IMR-90 (cell line): ENCODE data around the gene IRAK1. TPM values are rescaled to one million over a fixed set of nuclear protein-coding genes. Genes with fewer than 3 reads are reported as not detected.

Experiments
- ATAC-seq: fragments of 200-7000 bp; cut with Tn5 transposase; 2 replicates; pipeline ENCODE4 v1.9.1; 2020; ENCODE audit warnings: low read depth, mild to moderate bottlenecking, moderate library complexity
- BruUV-seq: library from RNA; stranded (reverse); fragments of 400-500 nt; replicated peaks from 2 replicates; lab custom pipeline; 2021; lab: Mats Ljungman, UMichigan
- CTCF ChIA-PET: fragments of 300-600 bp; formaldehyde crosslinking; extraction: SDS; loops from one replicate; lab custom pipeline; 2021; ENCODE audit warnings: antibody characterized with exemption; lab: Yijun Ruan, JAX
- POLR2A ChIA-PET: fragments of 300-600 bp; sonication (Branson Sonifier 250); formaldehyde crosslinking; loops from one replicate; lab custom pipeline; 2022; ENCODE audit warnings: antibody characterized with exemption; ENCODE audit not compliant: unreplicated experiment; lab: Charles Lee
- DNase-seq: peaks from one replicate; pipeline ENCODE4 v3.0.0; 2013
- H2AFZ ChIP-seq: replicated peaks from 2 replicates; pipeline ENCODE3; 2013; ENCODE audit warnings: low read length, mild to moderate bottlenecking; ENCODE audit not compliant: poor library complexity
- H2AK5ac ChIP-seq: 2 replicates; pipeline ENCODE4 v1.6.1; 2013; ENCODE audit warnings: low read depth, low read length, inconsistent platforms
- H2AK9ac ChIP-seq: replicated peaks from 2 replicates; pipeline ENCODE3; 2013; ENCODE audit warnings: mild to moderate bottlenecking, low read depth, low read length, moderate library complexity; ENCODE audit not compliant: poor library complexity
- H2BK120ac ChIP-seq: 2 replicates; pipeline ENCODE4 v1.6.1; 2013; ENCODE audit warnings: low read depth, low read length, inconsistent platforms
- H2BK15ac ChIP-seq: 3 replicates; pipeline ENCODE4 v1.6.1; 2013; ENCODE audit warnings: low read depth, low read length, inconsistent platforms
- H2BK20ac ChIP-seq: 2 replicates; pipeline ENCODE4 v1.6.1; 2013; ENCODE audit warnings: low read depth, mild to moderate bottlenecking, inconsistent platforms, low read length, moderate library complexity
- H2BK5ac ChIP-seq: 2 replicates; pipeline ENCODE4 v1.6.1; 2013; ENCODE audit warnings: mild to moderate bottlenecking, low read depth, low read length, inconsistent platforms; ENCODE audit not compliant: poor library complexity, severe bottlenecking
- H3K14ac ChIP-seq: replicated peaks from 2 replicates; pipeline ENCODE4 v1.6.1; 2013; ENCODE audit warnings: low read depth, low read length, inconsistent platforms
- H3K18ac ChIP-seq: 2 replicates; pipeline ENCODE4 v1.6.1; 2013; ENCODE audit warnings: low read depth, low read length, control low read depth
- H3K23ac ChIP-seq: 2 replicates; pipeline ENCODE4 v1.6.1; 2013; ENCODE audit warnings: low read depth, low read length, inconsistent platforms
- H3K27ac ChIP-seq: 2 replicates; pipeline ENCODE4 v1.5.1; 2013; ENCODE audit warnings: mild to moderate bottlenecking, control low read depth, low read length; ENCODE audit not compliant: insufficient read depth
- H3K27me3 ChIP-seq: 2 replicates; pipeline ENCODE4 v1.6.1; 2013; ENCODE audit warnings: low read length; ENCODE audit not compliant: control insufficient read depth, insufficient read depth
- H3K36me3 ChIP-seq: 2 replicates; pipeline ENCODE4 v1.6.1; 2013; ENCODE audit warnings: low read length, mixed read lengths; ENCODE audit not compliant: control insufficient read depth, insufficient read depth
- H3K4ac ChIP-seq: 2 replicates; pipeline ENCODE4 v1.6.1; 2013; ENCODE audit warnings: low read depth, low read length, inconsistent platforms
- H3K4me1 ChIP-seq: 2 replicates; pipeline ENCODE4 v1.6.1; 2013; ENCODE audit warnings: low read length, mixed read lengths; ENCODE audit not compliant: control insufficient read depth, insufficient read depth
- H3K4me2 ChIP-seq: 2 replicates; pipeline ENCODE4 v1.6.1; 2013; ENCODE audit warnings: low read depth, mild to moderate bottlenecking, control low read depth, low read length, moderate library complexity
- H3K4me3 ChIP-seq: 2 replicates; pipeline ENCODE4 v1.5.1; 2013; ENCODE audit warnings: low read depth, mild to moderate bottlenecking, control low read depth, low read length, moderate library complexity; ENCODE audit not compliant: insufficient read depth
- H3K56ac ChIP-seq: 2 replicates; pipeline ENCODE4 v1.6.1; 2013; ENCODE audit warnings: low read length, inconsistent platforms; ENCODE audit not compliant: insufficient read depth; ENCODE audit errors: extremely low read depth
- H3K79me1 ChIP-seq, 2 experiments: 2 replicates each; pipeline ENCODE4 v1.6.1; 2013; ENCODE audit warnings: low read length in 2 of 2, inconsistent platforms in 1 of 2, low read depth in 1 of 2
- H3K9ac ChIP-seq: 2 replicates; pipeline ENCODE4 v1.6.1; 2013; ENCODE audit warnings: low read depth, low read length, control low read depth
- H3K9me1 ChIP-seq: 2 replicates; pipeline ENCODE4 v1.6.1; 2013; ENCODE audit warnings: low read length, inconsistent platforms; ENCODE audit not compliant: insufficient read depth
- H3K9me3 ChIP-seq: 2 replicates; pipeline ENCODE4 v1.6.1; 2013; ENCODE audit warnings: low read length; ENCODE audit not compliant: control insufficient read depth, insufficient read depth
- H4K20me1 ChIP-seq: 2 replicates; pipeline ENCODE4 v1.6.1; 2013; ENCODE audit warnings: low read length, inconsistent platforms; ENCODE audit not compliant: insufficient read depth
- H4K5ac ChIP-seq: 2 replicates; pipeline ENCODE4 v1.6.1; 2013; ENCODE audit warnings: mild to moderate bottlenecking, low read depth, low read length, control low read depth
- H4K8ac ChIP-seq, 2 experiments: 2 replicates each; pipeline ENCODE4 v1.6.1; 2013; ENCODE audit warnings: low read depth in 2 of 2, low read length in 2 of 2, control low read depth in 1 of 2, inconsistent platforms in 1 of 2
- H4K91ac ChIP-seq: 2 replicates; pipeline ENCODE4 v1.6.1; 2013; ENCODE audit warnings: low read depth, low read length, inconsistent platforms; ENCODE audit not compliant: insufficient read depth
- BHLHE40 ChIP-seq: fragments of 150-350 bp; IDR thresholded peaks from 2 replicates; pipeline ENCODE4 v1.6.1; 2016; ENCODE audit warnings: mild to moderate bottlenecking, low read depth, low read length
- CEBPB ChIP-seq: IDR thresholded peaks from 2 replicates; pipeline ENCODE4 v1.6.1; 2012; ENCODE audit warnings: low read depth, low read length, improper control_type of control experiment
- CHD1 ChIP-seq: IDR thresholded peaks from 2 replicates; pipeline ENCODE4 v1.6.1; 2012; ENCODE audit warnings: low read depth, low read length, improper control_type of control experiment
- CTCF ChIP-seq: conservative IDR thresholded peaks from 2 replicates; pipeline ENCODE4 v1.5.1; 2012; ENCODE audit warnings: mild to moderate bottlenecking, low read depth, low read length, improper control_type of control experiment
- FOS ChIP-seq: fragments of 150-350 bp; IDR thresholded peaks from 2 replicates; pipeline ENCODE4 v1.6.1; 2016; ENCODE audit warnings: low read depth, low read length
- MAFK ChIP-seq: IDR thresholded peaks from 2 replicates; pipeline ENCODE4 v1.6.1; 2012; ENCODE audit warnings: low read depth, low read length, improper control_type of control experiment
- MAZ ChIP-seq: IDR thresholded peaks from 2 replicates; pipeline ENCODE4 v1.6.1; 2012; ENCODE audit warnings: low read depth, mild to moderate bottlenecking, low read length, improper control_type of control experiment, moderate library complexity, borderline replicate concordance
- MXI1 ChIP-seq: IDR thresholded peaks from 2 replicates; pipeline ENCODE4 v1.6.1; 2012; ENCODE audit warnings: low read depth, mild to moderate bottlenecking, low read length, moderate library complexity, borderline replicate concordance
- NFE2L2 ChIP-seq: fragments of 150-350 bp; IDR thresholded peaks from 2 replicates; pipeline ENCODE4 v1.6.1; 2016; ENCODE audit warnings: low read depth, mild to moderate bottlenecking, low read length
- POLR2A ChIP-seq: IDR thresholded peaks from 2 replicates; pipeline ENCODE4 v1.6.1; 2012; ENCODE audit warnings: mild to moderate bottlenecking, low read depth, low read length
- RAD21 ChIP-seq: IDR thresholded peaks from 2 replicates; pipeline ENCODE4 v1.6.1; 2012; ENCODE audit warnings: low read length, improper control_type of control experiment
- RCOR1 ChIP-seq: IDR thresholded peaks from 2 replicates; pipeline ENCODE4 v1.6.1; 2012; ENCODE audit warnings: mild to moderate bottlenecking, low read length, improper control_type of control experiment; ENCODE audit not compliant: insufficient replicate concordance
- RFX5 ChIP-seq: IDR thresholded peaks from 2 replicates; pipeline ENCODE4 v1.8.0; 2012; ENCODE audit warnings: low read depth, mild to moderate bottlenecking, low read length, moderate library complexity
- SMC3 ChIP-seq: fragments of 150-350 bp; IDR thresholded peaks from 2 replicates; pipeline ENCODE4 v1.6.1; 2016; ENCODE audit warnings: low read depth, mild to moderate bottlenecking, antibody characterized with exemption, low read length, moderate library complexity
- USF2 ChIP-seq: fragments of 150-350 bp; IDR thresholded peaks from 2 replicates; pipeline ENCODE4 v1.6.1; 2017; ENCODE audit warnings: mild to moderate bottlenecking, antibody characterized with exemption, low read length, low read depth
- WGBS, 2 experiments: methylation state at CpG; one replicate each; pipeline versions ENCODE4 v1.1.5 to v1.1.7; 2013; ENCODE audit warnings: missing lambda C conversion rate in 2 of 2; ENCODE audit not compliant: insufficient read length in 1 of 2; ENCODE audit errors: extremely low coverage in 2 of 2; 5-methylcytosine and 5-hydroxymethylcytosine counted together
- dilution Hi-C: fragments of 300-500 bp; cut with HindIII; formaldehyde crosslinking; loops from one replicate; pipeline ENCODE4 v1.14.3; 2018; ENCODE audit warnings: low sequenced_read_pairs; ENCODE audit not compliant: unreplicated experiment
- in situ Hi-C: fragments of 300-500 bp; cut with MboI; formaldehyde crosslinking; loops from 3 replicates; pipeline ENCODE4 v1.14.3; 2019; ENCODE audit warnings: low sequenced_read_pairs, inconsistent platforms, mixed read lengths
- intact Hi-C: fragments of 100-400 bp; cut with micrococcal nuclease; formaldehyde crosslinking; loops from 2 replicates; pipeline ENCODE4 v1.10.0; 2022
- polyA plus RNA-seq, 3 experiments: library from polyadenylated mRNA; depleted of rRNA; stranded (reverse); fragments of >200 nt; gene quantifications; 2 replicates each; pipeline ENCODE4 v1.2.3, GENCODE V29; 2012; ENCODE audit warnings: low replicate concordance in 1 of 3
- total RNA-seq: library from RNA; depleted of rRNA; stranded (reverse); fragments of >200 nt; gene quantifications from 2 replicates; pipeline ENCODE4 v1.2.3, GENCODE V29; 2012
- TF ChIP-seq, protein P1 (sequence below): fragments of 150-350 bp; IDR thresholded peaks from 2 replicates; pipeline ENCODE4 v1.6.1; 2016; ENCODE audit warnings: low read depth, mild to moderate bottlenecking, low read length, moderate library complexity, borderline replicate concordance

IRAK1 gene
- total and polyA plus RNA-seq, 2 of the 4 experiments (the other 2 are of a cell fraction) = 33.3 to 50.2 TPM

DNA sequence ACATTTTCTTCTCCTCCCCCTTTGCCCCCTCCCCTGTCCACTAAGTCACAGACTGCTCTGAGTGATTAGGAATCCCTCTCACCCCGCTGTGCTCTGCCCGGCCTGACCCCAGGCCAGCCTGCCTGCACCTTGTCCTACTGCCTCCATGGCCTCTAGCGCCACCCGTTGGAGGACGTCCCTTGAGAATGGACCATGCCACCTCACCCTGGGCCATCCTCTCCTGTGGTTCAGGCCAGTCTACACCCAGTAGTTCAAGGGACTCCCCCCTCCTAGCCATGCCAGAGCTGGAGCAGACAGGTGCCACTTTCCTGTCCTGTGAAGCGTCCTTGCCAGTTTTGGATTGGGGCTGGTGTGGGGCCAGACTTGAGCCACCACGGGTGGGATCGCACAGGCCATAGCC, 9.7 kb upstream of the IRAK1 start:
- no peak overlapping the region for H3K18ac ChIP-seq
- H2AK9ac ChIP-seq = no peak overlapping the region
- no peak overlapping the region for H3K23ac ChIP-seq
- H3K36me3 ChIP-seq = peaks cover 18% of the 10 kb centered on the region
- intact Hi-C loops = no loop called here
- H2BK5ac ChIP-seq = no peak overlapping the region
- H2AK5ac ChIP-seq = no peak overlapping the region
- no peak overlapping the region for H3K14ac ChIP-seq
- H3K56ac ChIP-seq = no peak overlapping the region
- H3K79me1 ChIP-seq = peaks cover 18 to 22% of the 10 kb centered on the region in 2 experiments; a peak in 3 of 4 replicates
- H3K27ac ChIP-seq = no peak overlapping the region
- dilution Hi-C loops = no loop called here
- no peak for TF ChIP-seq MAFK
- TF ChIP-seq RCOR1 = no peak
- TF ChIP-seq RFX5 = no peak
- no peak for TF ChIP-seq NFE2L2
- TF ChIP-seq USF2 = no peak
- no peak for TF ChIP-seq CTCF
- TF ChIP-seq FOS = no peak
- no peak for TF ChIP-seq CHD1
- no peak for TF ChIP-seq RAD21
- TF ChIP-seq MXI1 = no peak
- TF ChIP-seq SMC3 = no peak
- no peak for TF ChIP-seq MAZ
- TF ChIP-seq CEBPB = no peak
- TF ChIP-seq, protein P1, sequence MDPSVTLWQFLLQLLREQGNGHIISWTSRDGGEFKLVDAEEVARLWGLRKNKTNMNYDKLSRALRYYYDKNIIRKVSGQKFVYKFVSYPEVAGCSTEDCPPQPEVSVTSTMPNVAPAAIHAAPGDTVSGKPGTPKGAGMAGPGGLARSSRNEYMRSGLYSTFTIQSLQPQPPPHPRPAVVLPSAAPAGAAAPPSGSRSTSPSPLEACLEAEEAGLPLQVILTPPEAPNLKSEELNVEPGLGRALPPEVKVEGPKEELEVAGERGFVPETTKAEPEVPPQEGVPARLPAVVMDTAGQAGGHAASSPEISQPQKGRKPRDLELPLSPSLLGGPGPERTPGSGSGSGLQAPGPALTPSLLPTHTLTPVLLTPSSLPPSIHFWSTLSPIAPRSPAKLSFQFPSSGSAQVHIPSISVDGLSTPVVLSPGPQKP = no peak
- no peak for TF ChIP-seq POLR2A
- TF ChIP-seq BHLHE40 = no peak
- no peak overlapping the region for H2AFZ ChIP-seq
- no peak overlapping the region for H4K91ac ChIP-seq
- BruUV-seq = no TSS peak
- ATAC-seq = no peak
- no peak overlapping the region for H3K4me3 ChIP-seq
- ChIA-PET CTCF (no interaction called here), POLR2A (interaction anchor here (0.6 kb wide), 1 partner anchor 10 kb away, joined by 3 read pairs; the partner anchor contains the start of gene IRAK1)
- no peaks in the 10 kb centered on the region for H3K4me1 ChIP-seq
- H2BK20ac ChIP-seq = no peak overlapping the region
- in situ Hi-C loops = no loop called here
- H4K8ac ChIP-seq = no peak overlapping the region
- H4K20me1 ChIP-seq = peaks cover 21% of the 10 kb centered on the region
- H4K5ac ChIP-seq = no peak overlapping the region
- no peak overlapping the region for H3K9ac ChIP-seq
- H3K4me2 ChIP-seq = no peak overlapping the region
- H3K9me1 ChIP-seq = peaks cover 8% of the 10 kb centered on the region; the same call in 1 of the 2 replicates
- WGBS, 2 experiments = 64% methylated on average over 2 of the region's 8 CpGs; no CpG with 5 or more reads in 1 of the 2 experiments
- no peak for DNase-seq
- H3K9me3 ChIP-seq = no peaks in the 10 kb centered on the region
- no peaks in the 10 kb centered on the region; the same call in 1 of the 2 replicates for H3K27me3 ChIP-seq
- no peak overlapping the region for H3K4ac ChIP-seq
- no peak overlapping the region for H2BK120ac ChIP-seq
- no peak overlapping the region for H2BK15ac ChIP-seq
